Measurements from ENCODE around the gene CIPC.

The CIPC gene

GRCh38 chr14:77128414-77128891, 30.4 kb downstream of the CIPC start:
- no peak for DNase-seq

- DNase-seq: no peak
These were observed 32.3 kb downstream of the CIPC start for GRCh38 chr14:77130386-77130785.

- DNase-seq: no peak
These were observed 33.1 kb downstream of the CIPC start for GRCh38 chr14:77131206-77131605.

GRCh38 chr14:77131871-77132486, 33.9 kb downstream of the CIPC start:
- DNase-seq: no peak

GRCh38 chr14:77133720-77134338, 35.8 kb downstream of the CIPC start:
- peak; percentile 50 for DNase-seq

GRCh38 chr14:77139022-77139421, 41.0 kb downstream of the CIPC start:
- no peak for DNase-seq

- DNase-seq: no peak
These were observed 41.7 kb downstream of the CIPC start for GRCh38 chr14:77139540-77140358.

- no peak for DNase-seq
These were observed 42.5 kb downstream of the CIPC start for GRCh38 chr14:77140359-77141213.

GRCh38 chr14:77141214-77142004, 43.4 kb downstream of the CIPC start, which contains the start of gene ZDHHC22:
Gene ZDHHC22 (minus strand): TSS chr14:77141791. CDS start chr14:77139738, 2,053 bp downstream.
- no peak for DNase-seq

- no peak for DNase-seq
These were observed 44.1 kb downstream of the CIPC start for GRCh38 chr14:77142005-77142800.

- DNase-seq: no peak
These were observed 45.0 kb downstream of the CIPC start for GRCh38 chr14:77143071-77143470.

- no peak for DNase-seq
These were observed 46.5 kb downstream of the CIPC start for GRCh38 chr14:77144412-77145115.

- no peak for DNase-seq
These were observed 48.1 kb downstream of the CIPC start for GRCh38 chr14:77145975-77146740.

GRCh38 chr14:77148510-77149231, 50.6 kb downstream of the CIPC start:
- peak; percentile 41 for DNase-seq

- DNase-seq: no peak
These were observed 53.2 kb downstream of the CIPC start for GRCh38 chr14:77151245-77151644.

- peak; percentile 53 for DNase-seq
These were observed 54.0 kb downstream of the CIPC start for GRCh38 chr14:77151918-77152588.

- DNase-seq: no peak
These were observed 55.7 kb downstream of the CIPC start for GRCh38 chr14:77153802-77154201.

- DNase-seq: no peak
These were observed 56.4 kb downstream of the CIPC start for GRCh38 chr14:77154421-77154820.
